Measurements from ENCODE around the gene PIP5K1B.

- no peak for TF ChIP-seq CTCF (IDR thresholded peaks at IDR 0.05)
- no peak for TF ChIP-seq POLR2A (IDR thresholded peaks at IDR 0.05)
Observed at GRCh38 chr9:68964102-68964541, 259.1 kb downstream of the PIP5K1B start.
